GM19395 (cell line): ENCODE measurements around the gene OGFOD3.

ENCODE experiments used
- ATAC-seq: cut with Tn5 transposase; IDR thresholded peaks from one replicate; pipeline ENCODE4 v1.9.1; 2021; ENCODE audit warnings: mild to moderate bottlenecking, moderate library complexity; ENCODE audit not compliant: unreplicated experiment

OGFOD3 gene

GRCh38 chr17:82342361-82343079, 75.9 kb downstream of the OGFOD3 start:
- no peak for ATAC-seq

- ATAC-seq, result no peak
Observed at GRCh38 chr17:82339634-82340580, 78.5 kb downstream of the OGFOD3 start.
